OCI-LY7 (cell line): ENCODE results near the gene ACTL8. TPM values are rescaled to one million over a fixed set of nuclear protein-coding genes. Genes with fewer than 3 reads are reported as not detected.

Source experiments
- BruUV-seq: library from RNA; stranded (reverse); fragments of 400-500 nt; replicated peaks from 2 replicates; lab custom pipeline; 2021; lab: Mats Ljungman, UMichigan
- CTCF ChIA-PET: fragments of 300-600 bp; sonication (Branson Sonifier 250); formaldehyde crosslinking; loops from one replicate; lab custom pipeline; 2022; ENCODE audit warnings: antibody characterized with exemption; ENCODE audit not compliant: unreplicated experiment; lab: Charles Lee
- POLR2A ChIA-PET: fragments of 300-600 bp; sonication (Branson Sonifier 250); formaldehyde crosslinking; loops from one replicate; lab custom pipeline; 2022; ENCODE audit warnings: antibody characterized with exemption; lab: Charles Lee
- DNase-seq: peaks from one replicate; pipeline ENCODE4 v3.0.0-alpha.2; 2015; ENCODE audit warnings: low spot score
- H2AFZ ChIP-seq: fragments of 200-600 bp; sonication (generic), shearing (Covaris generic); 2 replicates; pipeline ENCODE4 v1.6.1; 2014; ENCODE audit warnings: mild to moderate bottlenecking, antibody characterized with exemption, low read length, moderate library complexity
- H3K27ac ChIP-seq: fragments of 200-600 bp; sonication (generic); 2 replicates; pipeline ENCODE4 v1.5.1; 2014; ENCODE audit warnings: mixed run types, low read depth, mild to moderate bottlenecking, moderate library complexity, low read length, inconsistent platforms; ENCODE audit not compliant: poor library complexity, severe bottlenecking
- H3K36me3 ChIP-seq: fragments of 200-600 bp; sonication (generic); 2 replicates; pipeline ENCODE4 v1.6.1; 2014; ENCODE audit warnings: mild to moderate bottlenecking, antibody characterized with exemption, low read length, moderate library complexity, mixed read lengths; ENCODE audit not compliant: insufficient read depth
- H3K4me1 ChIP-seq: fragments of 200-600 bp; sonication (generic); 2 replicates; pipeline ENCODE4 v1.5.1; 2014; ENCODE audit warnings: mild to moderate bottlenecking, low read length; ENCODE audit not compliant: insufficient read depth, poor library complexity, severe bottlenecking
- H3K4me2 ChIP-seq: fragments of 200-600 bp; sonication (generic); 2 replicates; pipeline ENCODE4 v1.6.1; 2014; ENCODE audit warnings: mild to moderate bottlenecking, low read length
- H3K4me3 ChIP-seq: fragments of 200-600 bp; sonication (generic); 2 replicates; pipeline ENCODE4 v1.5.1; 2014; ENCODE audit warnings: mild to moderate bottlenecking, low read depth, low read length; ENCODE audit not compliant: poor library complexity, severe bottlenecking
- H3K79me2 ChIP-seq: fragments of 200-600 bp; sonication (generic); 2 replicates; pipeline ENCODE4 v1.6.1; 2016; ENCODE audit warnings: low read depth, mild to moderate bottlenecking, low read length, moderate library complexity, mixed read lengths; ENCODE audit not compliant: insufficient read depth
- H3K9me2 ChIP-seq: fragments of 200-600 bp; sonication (generic); 2 replicates; pipeline ENCODE4 v1.6.1; 2016; ENCODE audit warnings: mild to moderate bottlenecking, low read length, mixed read lengths; ENCODE audit not compliant: insufficient read depth
- H3K9me3 ChIP-seq: fragments of 200-600 bp; sonication (generic); 2 replicates; pipeline ENCODE4 v1.6.1; 2014; ENCODE audit warnings: mild to moderate bottlenecking, mixed run types, low read length, mixed read lengths
- H4K20me1 ChIP-seq: fragments of 200-600 bp; sonication (generic); 2 replicates; pipeline ENCODE4 v1.6.1; 2014; ENCODE audit warnings: mild to moderate bottlenecking, antibody characterized with exemption, low read length, moderate library complexity, mixed read lengths; ENCODE audit not compliant: insufficient read depth
- CTCF ChIP-seq: fragments of 200-600 bp; sonication (generic); conservative IDR thresholded peaks from 2 replicates; pipeline ENCODE4 v1.5.1; 2014; ENCODE audit warnings: mild to moderate bottlenecking, antibody characterized with exemption, low read length, moderate library complexity, mixed read lengths
- EZH2phosphoT487 ChIP-seq: fragments of 200-600 bp; sonication (generic); IDR thresholded peaks from 2 replicates; pipeline ENCODE4 v1.6.1; 2018; ENCODE audit warnings: low read depth, borderline replicate concordance, mild to moderate bottlenecking, mixed run types, antibody characterized with exemption, low read length, moderate library complexity, mixed read lengths
- intact Hi-C: fragments of 100-400 bp; cut with micrococcal nuclease; formaldehyde crosslinking; loops from one replicate; pipeline ENCODE4 v1.10.0; 2022; ENCODE audit not compliant: unreplicated experiment
- total RNA-seq, 2 experiments: library from RNA; depleted of rRNA in 1 of 2; stranded (reverse); fragments of >200 nt in 1 of 2; shearing (Covaris generic) in 1 of 2; gene quantifications; 2 replicates each; pipeline ENCODE4 v1.2.3, GENCODE V29; 2014 to 2022

The ACTL8 gene
- total RNA-seq, 2 experiments from 2014 or later, result not detected

- H3K9me3 ChIP-seq, result no peaks in the 10 kb centered on the region
- H3K79me2 ChIP-seq, result no peaks in the 10 kb centered on the region
- no peak for DNase-seq
- intact Hi-C loops, result no loop called here
- ChIA-PET CTCF (interaction anchor here (0.6 kb wide), 1 partner anchor 76 kb away, joined by 3 read pairs; no protein-coding TSS in a partner anchor), POLR2A (no interaction called here)
- H3K27ac ChIP-seq, result no peak overlapping the region
- BruUV-seq, result no TSS peak
- H3K4me1 ChIP-seq, result no peaks in the 10 kb centered on the region
- no peak overlapping the region for H2AFZ ChIP-seq
- no peak overlapping the region for H3K4me2 ChIP-seq
- no peaks in the 10 kb centered on the region for H3K9me2 ChIP-seq
- H3K36me3 ChIP-seq, result no peaks in the 10 kb centered on the region
- TF ChIP-seq CTCF (no peak), EZH2phosphoT487 (no peak)
- H3K4me3 ChIP-seq, result no peak overlapping the region
- H4K20me1 ChIP-seq, result no peaks in the 10 kb centered on the region
Measured at GRCh38 chr1:17874231-17874630, 119.1 kb downstream of the ACTL8 start.

- H3K9me3 ChIP-seq, result no peaks in the 10 kb centered on the region
- ChIA-PET CTCF (interaction anchor here (0.6 kb wide), 1 partner anchor 76 kb away, joined by 3 read pairs; no protein-coding TSS in a partner anchor), POLR2A (no interaction called here)
- H4K20me1 ChIP-seq, result no peaks in the 10 kb centered on the region
- H3K36me3 ChIP-seq, result no peaks in the 10 kb centered on the region
- no TSS peak for BruUV-seq
- H3K9me2 ChIP-seq, result no peaks in the 10 kb centered on the region
- TF ChIP-seq EZH2phosphoT487 (no peak), CTCF (no peak)
- no peaks in the 10 kb centered on the region for H3K79me2 ChIP-seq
- DNase-seq, result no peak
- H2AFZ ChIP-seq, result no peak overlapping the region
- H3K4me3 ChIP-seq, result no peak overlapping the region
- no peaks in the 10 kb centered on the region for H3K4me1 ChIP-seq
- no peak overlapping the region for H3K27ac ChIP-seq
- H3K4me2 ChIP-seq, result no peak overlapping the region
- intact Hi-C loops, result no loop called here
Measured at GRCh38 chr1:17874710-17875109, 119.6 kb downstream of the ACTL8 start.

GRCh38 chr1:17875171-17875881, 120.2 kb downstream of the ACTL8 start:
- POLR2A ChIA-PET, result no interaction called here
- no peak for TF ChIP-seq EZH2phosphoT487
- no peak for TF ChIP-seq CTCF
- CTCF ChIA-PET, result no interaction called here

More at GRCh38 chr1:17875171-17875881, 120.2 kb downstream of the ACTL8 start:
- BruUV-seq, result no TSS peak
- Histone ChIP-seq H3K27ac (no peak overlapping the region), H4K20me1 (no peaks in the 10 kb centered on the region), H3K4me2 (no peak overlapping the region), H3K4me3 (no peak overlapping the region), H2AFZ (no peak overlapping the region), H3K9me3 (no peaks in the 10 kb centered on the region), H3K4me1 (no peaks in the 10 kb centered on the region), H3K36me3 (no peaks in the 10 kb centered on the region), H3K79me2 (no peaks in the 10 kb centered on the region), H3K9me2 (no peaks in the 10 kb centered on the region)
- no peak for DNase-seq
- intact Hi-C loops, result no loop called here
